B cell (primary cell): ENCODE measurements around the gene TUBAL3. TPM values are rescaled to one million over a fixed set of nuclear protein-coding genes. Genes with fewer than 3 reads are reported as not detected.

ENCODE experiments used
- ATAC-seq: fragments of 200-7000 bp; cut with Tn5 transposase; one replicate; pipeline ENCODE4 v1.10.0; 2021; ENCODE audit warnings: low read depth, mild to moderate bottlenecking, moderate number of reproducible peaks, moderate library complexity
- CTCF ChIA-PET: fragments of 350-600 bp; sonication (Branson Sonifier 250); formaldehyde crosslinking; loops from one replicate; lab custom pipeline; 2021; ENCODE audit warnings: antibody characterized with exemption, inconsistent platforms; lab: Charles Lee
- POLR2A ChIA-PET: fragments of 350-600 bp; sonication (Branson Sonifier 250); formaldehyde crosslinking; loops from one replicate; lab custom pipeline; 2021; ENCODE audit warnings: antibody characterized with exemption; lab: Charles Lee
- DNase-seq: peaks from one replicate; pipeline ENCODE4 v3.0.0; 2013
- H2AFZ ChIP-seq: 2 replicates; pipeline ENCODE4 v1.6.1; 2012; ENCODE audit warnings: mild to moderate bottlenecking, low read depth, low read length; ENCODE audit not compliant: insufficient read depth, poor library complexity, severe bottlenecking
- H3K27ac ChIP-seq, 2 donors: 1 replicate in 1 of 2; 2 replicates in 1 of 2; pipeline ENCODE4 v1.5.1; 2012 to 2013; ENCODE audit warnings: low read length in 2 of 2, mild to moderate bottlenecking in 2 of 2, moderate library complexity in 1 of 2
- H3K27me3 ChIP-seq, 4 experiments: fragments of 200-600 bp in 1 of 4; sonication (generic) in 1 of 4; replicated peaks in 1 of 4; 1 replicate in 2 of 4; 2 replicates in 2 of 4; pipeline versions ENCODE4 v1.6.1 to v1.7.0; 2013 to 2016; ENCODE audit warnings: low read length in 3 of 4, mild to moderate bottlenecking in 2 of 4, mixed read lengths in 1 of 4, moderate library complexity in 1 of 4; ENCODE audit not compliant: insufficient read depth in 4 of 4, control insufficient read depth in 3 of 4; ENCODE audit errors: control extremely low read depth in 1 of 4
- H3K36me3 ChIP-seq, 2 experiments: replicated peaks in 1 of 2; 1 replicate in 1 of 2; 2 replicates in 1 of 2; pipeline versions ENCODE4 v1.6.1 to v1.7.1; 2013; ENCODE audit warnings: low read length in 1 of 2; ENCODE audit not compliant: insufficient read depth in 2 of 2, control insufficient read depth in 1 of 2; ENCODE audit errors: control extremely low read depth in 1 of 2, extremely low read depth in 1 of 2
- H3K4me1 ChIP-seq, 2 donors: fragments of 200-600 bp in 1 of 2; sonication (generic) in 1 of 2; 1 replicate in 1 of 2; 2 replicates in 1 of 2; pipeline versions ENCODE4 v1.5.1 to v1.6.1; 2013 to 2017; ENCODE audit warnings: low read length in 2 of 2; ENCODE audit not compliant: control insufficient read depth in 2 of 2, insufficient read depth in 2 of 2
- H3K4me2 ChIP-seq: replicated peaks from 2 replicates; pipeline ENCODE3; 2012; ENCODE audit warnings: mild to moderate bottlenecking, low read depth, low read length; ENCODE audit not compliant: poor library complexity, severe bottlenecking
- H3K4me3 ChIP-seq, 5 experiments: fragments of 200-600 bp in 1 of 5; sonication (generic) in 1 of 5; 1 replicate in 3 of 5; 2 replicates in 2 of 5; pipeline versions ENCODE4 v1.5.1 to v1.7.0; 2011 to 2016; ENCODE audit warnings: low read length in 4 of 5, mild to moderate bottlenecking in 4 of 5, low read depth in 2 of 5, control low read depth in 1 of 5, moderate library complexity in 1 of 5; ENCODE audit not compliant: insufficient read depth in 1 of 5; ENCODE audit errors: control extremely low read depth in 1 of 5, extremely low read depth in 1 of 5
- H3K79me2 ChIP-seq: fragments of 200-600 bp; sonication (generic); one replicate; pipeline ENCODE4 v1.6.0; 2016; ENCODE audit warnings: low read length; ENCODE audit not compliant: control insufficient read depth, insufficient read depth
- H3K9ac ChIP-seq: fragments of 200-600 bp; sonication (generic); 2 replicates; pipeline ENCODE4 v1.6.1; 2017; ENCODE audit warnings: mild to moderate bottlenecking, low read length, moderate library complexity
- H3K9me3 ChIP-seq, 3 donors: one replicate each; pipeline versions ENCODE4 v1.6.1 to v1.7.1; 2013; ENCODE audit warnings: low read length in 2 of 3; ENCODE audit not compliant: control insufficient read depth in 2 of 3, insufficient read depth in 1 of 3; ENCODE audit errors: control extremely low read depth in 1 of 3
- H4K20me1 ChIP-seq: 2 replicates; pipeline ENCODE4 v1.6.0; 2012; ENCODE audit warnings: mild to moderate bottlenecking, low read length; ENCODE audit not compliant: insufficient read depth, control insufficient read depth, poor library complexity, severe bottlenecking
- H3K27ac Mint-ChIP-seq: one replicate; pipeline ENCODE4 v1.8.0; 2021; ENCODE audit warnings: mixed read lengths
- H3K27me3 Mint-ChIP-seq: one replicate; pipeline ENCODE4 v1.8.0; 2021; ENCODE audit warnings: mixed read lengths
- H3K4me1 Mint-ChIP-seq: one replicate; pipeline ENCODE4 v1.8.0; 2021; ENCODE audit warnings: mixed read lengths
- H3K4me3 Mint-ChIP-seq: one replicate; pipeline ENCODE4 v1.8.0; 2021; ENCODE audit warnings: mixed read lengths
- H3K9me3 Mint-ChIP-seq: one replicate; pipeline ENCODE4 v1.8.0; 2022; ENCODE audit warnings: mixed read lengths; ENCODE audit not compliant: insufficient read depth
- CTCF ChIP-seq: fragments of 200-600 bp; IDR thresholded peaks from one replicate; pipeline ENCODE4 v1.8.0; 2022; ENCODE audit warnings: antibody characterized with exemption, mild to moderate bottlenecking
- EZH2 ChIP-seq: IDR thresholded peaks from 2 replicates; pipeline ENCODE4 v1.6.1; 2012; ENCODE audit warnings: borderline replicate concordance, low read depth, mild to moderate bottlenecking, moderate library complexity, low read length; ENCODE audit not compliant: insufficient read depth, poor library complexity, severe bottlenecking
- WGBS: methylation state at CpG from one replicate; pipeline ENCODE4 v1.1.5; 2013; ENCODE audit warnings: missing lambda C conversion rate; ENCODE audit not compliant: insufficient coverage; 5-methylcytosine and 5-hydroxymethylcytosine counted together
- intact Hi-C: fragments of 100-400 bp; cut with micrococcal nuclease; formaldehyde crosslinking; loops from one replicate; pipeline ENCODE4 v1.10.0; 2022
- polyA plus RNA-seq: library from polyadenylated mRNA; depleted of rRNA; stranded (reverse); fragments of >200 nt; gene quantifications from 2 replicates; pipeline ENCODE4 v1.2.3, GENCODE V29; 2012
- total RNA-seq, 2 donors: library from RNA; stranded (reverse); fragments of 120-200 nt in 1 of 2; gene quantifications; 1 replicate in 1 of 2; 2 replicates in 1 of 2; pipeline versions ENCODE4 v1.2.3 to v1.2.4, GENCODE V29; 2013 to 2022

TUBAL3 gene
- total and polyA plus RNA-seq, 2 donors (not counting 1 experiment from before 2014, with no cell fraction given) = not detected

- H4K20me1 ChIP-seq = no peaks in the 10 kb centered on the region
- no peaks in the 10 kb centered on the region for H3K36me3 ChIP-seq
- intact Hi-C loops = no loop called here
- DNase-seq = no peak
- 77% methylated on average over 2 of the region's 2 CpGs for WGBS
- CTCF ChIA-PET = no interaction called here
- TF ChIP-seq EZH2 (no peak), CTCF (no peak)
- Mint-ChIP-seq H3K27ac (no peak overlapping the region), H3K27me3 (peaks cover 7% of the 10 kb centered on the region), H3K4me1 (no peaks in the 10 kb centered on the region), H3K4me3 (no peak overlapping the region), H3K9me3 (peaks cover 3% of the 10 kb centered on the region)
- no peak overlapping the region for H3K9ac ChIP-seq
- no peaks in the 10 kb centered on the region for H3K27me3 ChIP-seq
- no peak overlapping the region for H2AFZ ChIP-seq
- no peak for ATAC-seq
- POLR2A ChIA-PET = no interaction called here
- H3K4me1 ChIP-seq = no peaks in the 10 kb centered on the region
- no peaks in the 10 kb centered on the region for H3K79me2 ChIP-seq
- no peak overlapping the region for H3K27ac ChIP-seq
- no peak overlapping the region for H3K4me3 ChIP-seq
- no peaks in the 10 kb centered on the region for H3K9me3 ChIP-seq
- H3K4me2 ChIP-seq = no peak overlapping the region
Measured at GRCh38 chr10:5349362-5349761, 55.3 kb downstream of the TUBAL3 start.

- Histone ChIP-seq H3K27me3 (no peaks in the 10 kb centered on the region), H3K36me3 (no peaks in the 10 kb centered on the region), H3K79me2 (no peaks in the 10 kb centered on the region), H3K27ac (no peak overlapping the region), H3K4me1 (no peaks in the 10 kb centered on the region), H3K4me2 (no peak overlapping the region), H2AFZ (no peak overlapping the region), H3K9me3 (no peaks in the 10 kb centered on the region), H3K9ac (no peak overlapping the region), H3K4me3 (no peak overlapping the region), H4K20me1 (no peaks in the 10 kb centered on the region)
- H3K27me3 Mint-ChIP-seq = peaks cover 3% of the 10 kb centered on the region
- no peak for TF ChIP-seq CTCF
- no peak for TF ChIP-seq EZH2
- peaks cover 3% of the 10 kb centered on the region for H3K9me3 Mint-ChIP-seq
- ATAC-seq = no peak
- H3K4me1 Mint-ChIP-seq = no peaks in the 10 kb centered on the region
- WGBS = 79% methylated on average over 3 of the region's 4 CpGs
- ChIA-PET POLR2A (no interaction called here), CTCF (no interaction called here)
- H3K27ac Mint-ChIP-seq = no peak overlapping the region
- DNase-seq = no peak
- intact Hi-C loops = no loop called here
- no peak overlapping the region for H3K4me3 Mint-ChIP-seq
Measured at GRCh38 chr10:5346881-5347280, 57.7 kb downstream of the TUBAL3 start.
